Measurements from ENCODE around the gene FBXO31.
"Not testable (repeated sequence)": the region's sequence is repeated elsewhere in the genome, so short reads cannot be mapped to it uniquely, and the experiment has no call there.

The FBXO31 gene

DNA sequence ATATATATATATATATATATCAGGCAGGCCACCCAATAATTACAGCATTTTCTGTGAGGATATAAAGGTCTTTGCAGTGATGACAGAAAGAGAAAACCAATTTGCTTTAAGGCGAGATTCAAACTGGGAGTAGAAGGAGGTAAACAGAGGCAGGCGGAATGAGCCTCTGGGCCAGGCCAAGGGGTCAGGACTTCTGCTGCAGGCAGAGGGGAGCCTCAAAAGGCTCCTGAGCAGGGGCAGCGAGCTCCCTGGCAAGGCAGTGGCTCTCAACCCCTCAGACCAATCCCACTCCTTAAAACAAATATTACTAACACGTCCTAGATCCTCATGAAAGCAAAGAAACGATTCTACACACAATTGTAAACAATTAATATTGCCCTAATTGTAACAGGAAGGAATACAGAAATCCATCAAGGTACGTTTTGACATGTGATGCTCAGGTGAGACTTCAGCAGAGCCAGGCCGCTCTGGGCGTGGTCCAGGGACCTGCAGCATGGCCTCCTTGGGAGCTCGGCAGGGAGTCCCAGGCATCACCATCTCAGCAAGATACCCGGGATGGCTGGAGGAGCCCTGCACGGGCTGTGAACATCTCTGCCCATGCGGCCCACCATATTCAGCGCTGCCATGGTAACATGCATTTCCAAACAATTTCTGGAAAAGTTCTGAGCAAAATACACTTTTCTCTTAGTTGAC is 18.4 kb downstream of the FBXO31 start:
- Histone ChIP-seq H3K4me2 (ENCODE audit: low read length) (no peak overlapping the region), H3K4me3 (ENCODE audit: low read length) (no peak overlapping the region), H3K27me3 (ENCODE audit: control insufficient read depth, insufficient read depth, low read length) (no peaks in the 10 kb centered on the region), H3K4me1 (ENCODE audit: control insufficient read depth, insufficient read depth, low read length) (peaks cover 9% of the 10 kb centered on the region), H3K9me3 (replicated peaks; ENCODE audit: low read length) (no peaks in the 10 kb centered on the region), H3K9ac (ENCODE audit: low read depth, low read length) (no peak overlapping the region), H3K36me3 (ENCODE audit: insufficient read depth, low read length) (peaks cover 20% of the 10 kb centered on the region)

DNA sequence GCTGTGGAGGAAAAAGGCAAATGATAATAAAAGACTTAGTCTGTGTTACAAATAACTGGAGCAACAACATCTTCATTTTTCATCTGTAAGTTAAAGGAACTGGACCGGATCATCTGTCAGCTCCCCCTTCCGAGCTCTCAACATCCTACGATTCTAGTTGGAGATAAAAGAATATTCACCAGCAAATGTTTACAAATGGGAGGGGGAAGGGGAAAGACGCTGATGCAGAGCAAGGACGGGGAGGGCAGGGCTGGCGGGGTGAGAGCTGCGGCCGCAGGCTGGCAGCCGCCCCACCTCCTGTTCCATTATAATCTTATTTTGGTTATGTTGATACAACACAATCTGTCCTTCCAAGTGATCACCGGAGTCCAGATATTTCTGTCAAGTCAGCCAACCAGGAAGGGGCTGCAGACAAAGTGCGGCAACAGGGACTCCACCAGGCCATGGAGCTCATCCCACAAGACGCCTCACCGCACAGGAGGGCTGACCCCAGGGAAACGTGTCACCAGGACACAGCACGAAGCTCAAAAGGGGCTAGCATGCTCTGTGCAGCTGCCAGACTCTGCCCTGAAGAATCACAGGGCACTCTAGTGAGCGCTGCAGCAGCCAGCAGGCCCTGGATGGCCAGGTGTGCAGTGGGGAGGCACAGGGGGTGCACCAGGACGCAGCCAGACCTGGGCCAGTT is 19.7 kb downstream of the FBXO31 start:
- Histone ChIP-seq H3K9ac (ENCODE audit: low read depth, low read length) (no peak overlapping the region), H3K4me2 (ENCODE audit: low read length) (peak overlapping the region; percentile 21), H3K4me3 (ENCODE audit: low read length) (no peak overlapping the region), H3K36me3 (ENCODE audit: insufficient read depth, low read length) (peaks cover 33% of the 10 kb centered on the region), H3K4me1 (ENCODE audit: control insufficient read depth, insufficient read depth, low read length) (peaks cover 9% of the 10 kb centered on the region), H3K27me3 (ENCODE audit: control insufficient read depth, insufficient read depth, low read length) (no peaks in the 10 kb centered on the region), H3K9me3 (replicated peaks; ENCODE audit: low read length) (no peaks in the 10 kb centered on the region)

DNA sequence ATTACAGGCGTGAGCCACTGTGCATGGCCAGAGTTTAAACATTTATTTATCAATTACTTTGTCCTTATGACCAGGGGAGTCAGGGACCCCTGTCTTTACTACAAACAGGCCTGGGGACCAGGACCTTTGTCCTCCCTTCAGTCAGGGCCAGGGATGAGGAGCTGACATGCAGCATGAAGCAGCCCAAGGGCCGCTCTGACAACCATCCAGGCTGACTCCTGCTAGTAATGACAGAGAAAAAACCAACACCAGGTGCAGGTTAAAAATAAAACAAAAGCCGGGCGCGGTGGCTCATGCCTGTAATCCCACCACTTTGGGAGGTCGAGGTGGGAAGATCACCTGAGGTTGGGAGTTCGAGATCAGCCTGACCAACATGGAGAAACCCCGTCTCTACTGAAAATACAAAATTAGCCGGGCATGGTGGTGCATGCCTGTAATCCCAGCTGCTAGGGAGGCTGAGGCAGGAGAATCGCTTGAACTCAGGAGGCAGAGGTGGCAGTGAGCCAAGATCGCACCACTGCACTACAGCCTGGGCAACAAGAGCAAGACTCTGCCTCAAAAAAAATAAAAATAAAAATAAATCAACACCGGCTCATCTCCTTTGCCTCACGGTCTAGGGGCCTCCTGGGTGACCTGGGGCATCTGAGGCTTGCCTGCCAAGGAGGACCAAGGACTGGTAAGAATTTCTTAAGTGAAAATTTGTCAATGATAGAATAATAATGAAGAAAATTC is 20.6 kb downstream of the FBXO31 start:
- not testable (repeated sequence) for H3K27me3 ChIP-seq (ENCODE audit: control insufficient read depth, insufficient read depth, low read length); H3K9ac ChIP-seq (ENCODE audit: low read depth, low read length); H3K4me3 ChIP-seq (ENCODE audit: low read length); H3K4me2 ChIP-seq (ENCODE audit: low read length); H3K4me1 ChIP-seq (ENCODE audit: control insufficient read depth, insufficient read depth, low read length); H3K9me3 ChIP-seq (replicated peaks; ENCODE audit: low read length)
- peaks cover 42% of the 10 kb centered on the region for H3K36me3 ChIP-seq (ENCODE audit: insufficient read depth, low read length)

DNA sequence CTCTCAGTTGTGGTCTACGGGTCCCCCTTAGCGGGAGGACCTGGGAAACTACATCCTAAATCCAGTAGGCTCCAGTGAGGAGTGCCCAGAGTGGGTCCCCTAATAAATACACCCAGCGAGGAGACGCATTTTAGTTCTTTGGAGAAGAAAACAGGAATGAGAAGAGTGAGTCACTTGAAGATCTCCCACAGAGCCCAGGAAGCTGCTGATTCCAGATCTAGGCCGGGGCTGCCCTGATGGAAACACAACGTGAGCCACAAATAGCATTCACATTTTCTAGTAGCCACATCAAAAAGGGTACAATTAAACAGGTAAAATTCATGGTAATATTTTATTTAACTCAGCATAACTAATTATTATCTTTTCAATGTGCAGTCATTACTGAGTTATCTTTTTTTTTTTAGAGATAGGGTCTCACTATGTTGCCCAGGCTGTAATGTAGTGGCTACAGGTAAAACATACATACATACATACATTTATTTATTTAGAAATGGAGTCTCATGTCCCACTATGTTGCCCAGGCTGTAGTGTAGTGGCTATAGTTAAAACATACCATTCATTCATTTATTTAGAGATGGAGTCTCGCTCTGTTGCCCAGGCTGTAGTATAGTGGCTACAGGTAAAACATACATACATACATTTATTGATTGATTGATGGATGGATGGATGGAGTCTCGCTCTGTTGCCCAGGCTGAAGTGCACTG is 21.5 kb downstream of the FBXO31 start:
- no peaks in the 10 kb centered on the region for H3K9me3 ChIP-seq (replicated peaks; ENCODE audit: low read length)
- H3K4me2 ChIP-seq (ENCODE audit: low read length) = no peak overlapping the region
- H3K9ac ChIP-seq (ENCODE audit: low read depth, low read length) = no peak overlapping the region
- peaks cover 46% of the 10 kb centered on the region for H3K36me3 ChIP-seq (ENCODE audit: insufficient read depth, low read length)
- no peaks in the 10 kb centered on the region for H3K27me3 ChIP-seq (ENCODE audit: control insufficient read depth, insufficient read depth, low read length)
- H3K4me1 ChIP-seq (ENCODE audit: control insufficient read depth, insufficient read depth, low read length) = peaks cover 9% of the 10 kb centered on the region
- no peak overlapping the region for H3K4me3 ChIP-seq (ENCODE audit: low read length)

DNA sequence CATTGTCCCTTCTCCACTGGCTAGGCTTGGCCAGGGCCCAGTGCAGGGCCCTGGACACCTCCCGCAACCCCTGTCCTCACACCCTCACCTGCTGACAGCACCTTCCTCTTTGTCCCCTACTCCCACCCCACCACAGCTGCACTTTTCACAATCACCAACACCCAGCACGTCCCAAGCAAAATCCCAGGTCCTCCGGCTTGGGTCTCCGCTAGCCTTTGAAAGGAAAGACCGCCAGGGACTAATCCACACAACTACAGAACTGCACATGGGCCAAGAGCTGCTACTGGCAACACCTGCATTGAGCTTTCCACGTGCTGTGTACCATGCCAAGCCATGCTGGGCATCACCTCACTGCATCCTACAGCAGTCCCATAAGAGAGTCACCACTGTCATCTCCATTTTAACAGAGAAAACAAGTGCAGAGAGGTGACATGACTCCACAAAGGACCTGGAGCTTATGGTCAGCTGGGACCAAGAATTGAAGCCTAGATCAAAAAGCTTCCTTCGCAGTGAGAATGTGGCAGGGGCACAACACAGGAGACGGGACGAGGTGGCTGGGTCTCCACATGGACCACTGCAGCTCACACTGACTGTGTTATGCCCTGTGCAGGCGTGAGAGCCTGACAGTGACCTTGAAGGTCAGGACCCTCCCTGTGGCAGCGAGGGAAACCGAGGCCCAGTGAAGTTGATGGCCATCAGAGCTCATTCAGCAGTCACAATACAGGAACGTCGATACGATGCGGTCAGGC is 22.5 kb downstream of the FBXO31 start:
- Histone ChIP-seq H3K36me3 (ENCODE audit: insufficient read depth, low read length) (peaks cover 56% of the 10 kb centered on the region), H3K9ac (ENCODE audit: low read depth, low read length) (no peak overlapping the region), H3K4me1 (ENCODE audit: control insufficient read depth, insufficient read depth, low read length) (peaks cover 9% of the 10 kb centered on the region), H3K4me2 (ENCODE audit: low read length) (no peak overlapping the region), H3K4me3 (ENCODE audit: low read length) (no peak overlapping the region), H3K9me3 (replicated peaks; ENCODE audit: low read length) (no peaks in the 10 kb centered on the region), H3K27me3 (ENCODE audit: control insufficient read depth, insufficient read depth, low read length) (no peaks in the 10 kb centered on the region)

DNA sequence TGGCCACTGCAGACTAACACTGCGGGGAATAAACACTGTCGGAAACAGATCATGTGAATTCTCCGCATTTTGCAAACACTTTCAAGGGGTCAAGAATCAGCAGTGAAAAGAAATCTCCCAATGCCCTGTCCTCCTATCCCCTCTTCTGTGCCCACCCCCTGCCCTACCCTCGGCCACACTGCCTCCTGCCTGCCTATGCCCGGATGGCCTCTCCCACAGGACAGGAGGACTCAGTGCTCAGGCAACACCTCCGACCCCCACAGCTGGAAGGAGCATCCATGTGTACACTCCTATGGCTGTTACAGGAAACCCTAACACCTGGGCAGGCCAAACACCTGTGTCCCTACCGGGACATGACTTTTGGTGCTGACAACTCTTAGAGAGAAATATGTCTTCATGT is 24.5 kb downstream of the FBXO31 start:
- H3K9ac ChIP-seq (ENCODE audit: low read depth, low read length) = no peak overlapping the region
- no peaks in the 10 kb centered on the region for H3K9me3 ChIP-seq (replicated peaks; ENCODE audit: low read length)
- H3K4me3 ChIP-seq (ENCODE audit: low read length) = no peak overlapping the region
- peaks cover 4% of the 10 kb centered on the region for H3K4me1 ChIP-seq (ENCODE audit: control insufficient read depth, insufficient read depth, low read length)
- peaks cover 51% of the 10 kb centered on the region for H3K36me3 ChIP-seq (ENCODE audit: insufficient read depth, low read length)
- no peak overlapping the region for H3K4me2 ChIP-seq (ENCODE audit: low read length)
- no peaks in the 10 kb centered on the region for H3K27me3 ChIP-seq (ENCODE audit: control insufficient read depth, insufficient read depth, low read length)

DNA sequence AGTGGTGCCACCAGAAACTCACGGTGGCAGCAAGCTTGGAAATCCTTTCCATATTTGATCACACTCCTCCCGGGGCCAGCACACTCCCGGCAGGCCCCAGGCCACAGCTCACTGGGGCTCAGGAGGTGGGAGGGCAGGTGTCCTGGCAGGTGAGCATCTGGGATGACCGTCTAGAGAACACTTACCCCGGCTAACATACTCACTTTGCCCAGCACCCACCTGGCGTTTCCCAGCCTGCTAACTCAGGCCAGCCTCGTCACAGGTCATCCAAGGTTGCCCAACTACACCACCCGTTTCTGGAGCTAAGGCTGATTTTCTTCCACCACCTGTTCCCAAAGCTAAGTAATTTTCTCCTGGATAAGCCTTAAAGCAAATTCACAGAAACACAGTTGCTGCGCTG is 24.9 kb downstream of the FBXO31 start:
- peaks cover 49% of the 10 kb centered on the region for H3K36me3 ChIP-seq (ENCODE audit: insufficient read depth, low read length)
- H3K4me1 ChIP-seq (ENCODE audit: control insufficient read depth, insufficient read depth, low read length) = peaks cover under 1% of the 10 kb centered on the region
- no peaks in the 10 kb centered on the region for H3K27me3 ChIP-seq (ENCODE audit: control insufficient read depth, insufficient read depth, low read length)
- H3K4me3 ChIP-seq (ENCODE audit: low read length) = no peak overlapping the region
- H3K9ac ChIP-seq (ENCODE audit: low read depth, low read length) = no peak overlapping the region
- H3K9me3 ChIP-seq (replicated peaks; ENCODE audit: low read length) = no peaks in the 10 kb centered on the region
- no peak overlapping the region for H3K4me2 ChIP-seq (ENCODE audit: low read length)

DNA sequence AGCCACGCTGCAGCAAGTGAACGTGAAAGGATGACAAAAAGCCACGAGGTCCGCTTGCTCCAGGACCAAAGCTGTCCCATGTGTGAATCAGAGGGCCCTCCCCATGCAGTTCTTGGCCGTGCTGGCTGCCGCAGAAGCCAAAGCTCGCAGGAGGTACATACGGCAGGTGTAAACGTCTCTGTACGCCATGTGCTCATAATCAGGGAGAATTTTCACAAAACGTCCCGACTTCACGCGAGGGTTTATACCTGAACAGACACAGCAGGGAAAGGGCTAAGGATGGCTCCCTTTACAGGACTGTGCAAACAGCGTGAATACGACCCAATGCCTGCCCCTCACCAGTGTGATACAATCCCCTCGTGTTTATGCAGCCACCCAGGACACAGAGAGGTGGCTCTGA is 25.3 kb downstream of the FBXO31 start:
- no peak overlapping the region for H3K4me2 ChIP-seq (ENCODE audit: low read length)
- peaks cover 49% of the 10 kb centered on the region for H3K36me3 ChIP-seq (ENCODE audit: insufficient read depth, low read length)
- H3K4me3 ChIP-seq (ENCODE audit: low read length) = no peak overlapping the region
- no peaks in the 10 kb centered on the region for H3K4me1 ChIP-seq (ENCODE audit: control insufficient read depth, insufficient read depth, low read length)
- H3K9ac ChIP-seq (ENCODE audit: low read depth, low read length) = no peak overlapping the region
- H3K9me3 ChIP-seq (replicated peaks; ENCODE audit: low read length) = no peaks in the 10 kb centered on the region
- H3K27me3 ChIP-seq (ENCODE audit: control insufficient read depth, insufficient read depth, low read length) = no peaks in the 10 kb centered on the region

DNA sequence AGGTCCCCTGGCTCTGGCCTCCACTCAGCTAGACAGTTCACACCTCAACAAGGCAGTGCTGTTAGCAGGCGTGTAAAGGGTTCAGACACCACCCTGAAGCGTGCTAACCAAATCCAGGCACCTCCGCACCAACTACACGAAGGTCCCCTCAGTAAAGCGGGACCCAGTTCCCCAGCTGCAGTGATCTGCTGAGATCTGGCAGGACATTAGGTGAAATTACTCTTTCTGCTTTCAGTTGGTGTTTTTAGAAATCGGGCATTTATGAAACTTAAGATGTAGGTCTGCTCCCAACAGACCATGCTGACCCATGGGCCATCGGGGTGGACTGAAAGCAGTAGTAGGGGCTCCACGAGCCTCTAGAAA is 27.1 kb downstream of the FBXO31 start:
- H3K36me3 ChIP-seq (ENCODE audit: insufficient read depth, low read length) = peaks cover 43% of the 10 kb centered on the region
- H3K9ac ChIP-seq (ENCODE audit: low read depth, low read length) = no peak overlapping the region
- no peak overlapping the region for H3K4me2 ChIP-seq (ENCODE audit: low read length)
- no peaks in the 10 kb centered on the region for H3K9me3 ChIP-seq (replicated peaks; ENCODE audit: low read length)
- H3K27me3 ChIP-seq (ENCODE audit: control insufficient read depth, insufficient read depth, low read length) = no peaks in the 10 kb centered on the region
- no peak overlapping the region for H3K4me3 ChIP-seq (ENCODE audit: low read length)
- peaks cover 3% of the 10 kb centered on the region for H3K4me1 ChIP-seq (ENCODE audit: control insufficient read depth, insufficient read depth, low read length)

DNA sequence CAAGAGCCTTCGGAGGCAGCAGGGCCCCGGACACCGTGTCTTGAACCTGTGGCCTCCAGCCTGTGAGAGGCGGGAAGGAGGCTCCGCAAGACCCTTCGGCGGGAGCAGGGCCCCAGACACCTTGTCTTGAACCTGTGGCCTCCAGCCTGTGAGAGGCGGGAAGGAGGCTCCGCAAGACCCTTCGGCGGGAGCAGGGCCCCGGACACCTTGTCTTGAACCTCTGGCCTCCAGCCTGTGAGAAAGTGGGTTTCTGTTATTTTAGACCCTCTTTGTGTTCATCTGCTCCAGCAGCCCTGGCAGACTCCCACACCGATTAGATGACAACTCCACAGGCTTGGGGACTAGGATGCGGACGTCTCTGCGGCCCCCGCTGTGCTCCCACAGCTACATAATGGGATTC is 30.0 kb downstream of the FBXO31 start:
- Histone ChIP-seq H3K27me3 (ENCODE audit: control insufficient read depth, insufficient read depth, low read length) (no peaks in the 10 kb centered on the region), H3K9ac (ENCODE audit: low read depth, low read length) (no peak overlapping the region), H3K4me2 (ENCODE audit: low read length) (no peak overlapping the region), H3K36me3 (ENCODE audit: insufficient read depth, low read length) (peaks cover 21% of the 10 kb centered on the region), H3K4me1 (ENCODE audit: control insufficient read depth, insufficient read depth, low read length) (peaks cover 15% of the 10 kb centered on the region), H3K4me3 (ENCODE audit: low read length) (no peak overlapping the region), H3K9me3 (replicated peaks; ENCODE audit: low read length) (no peaks in the 10 kb centered on the region)

DNA sequence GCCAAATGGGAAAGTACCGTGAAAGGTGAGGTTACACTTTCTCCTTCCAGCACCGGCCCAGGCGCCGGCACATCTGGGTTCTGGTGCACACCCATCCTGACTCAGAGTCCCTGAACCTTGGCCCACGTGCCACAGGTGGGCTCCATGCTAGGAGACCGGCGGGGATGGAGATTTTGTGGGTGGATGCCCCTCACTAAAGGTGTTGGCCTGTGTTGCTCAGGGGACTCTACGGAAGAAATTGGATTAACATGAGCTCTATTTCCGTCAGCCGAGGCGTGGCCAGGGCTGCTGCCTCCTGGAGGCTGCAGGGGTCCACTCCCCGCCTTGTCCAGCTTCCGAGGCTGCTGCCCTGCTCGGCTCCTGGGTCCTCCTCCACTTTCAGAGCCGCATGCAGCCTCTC is 30.8 kb downstream of the FBXO31 start:
- Histone ChIP-seq H3K4me2 (ENCODE audit: low read length) (no peak overlapping the region), H3K9me3 (replicated peaks; ENCODE audit: low read length) (no peaks in the 10 kb centered on the region), H3K27me3 (ENCODE audit: control insufficient read depth, insufficient read depth, low read length) (no peaks in the 10 kb centered on the region), H3K9ac (ENCODE audit: low read depth, low read length) (no peak overlapping the region), H3K4me1 (ENCODE audit: control insufficient read depth, insufficient read depth, low read length) (peaks cover 15% of the 10 kb centered on the region), H3K36me3 (ENCODE audit: insufficient read depth, low read length) (peaks cover 13% of the 10 kb centered on the region), H3K4me3 (ENCODE audit: low read length) (no peak overlapping the region)
